IPS-18a (cell line): ENCODE results near the gene RIMS4.

Experiments used
- H3K27ac ChIP-seq: one replicate; pipeline ENCODE4 v1.5.1; 2013; ENCODE audit warnings: low read length
- H3K27me3 ChIP-seq: one replicate; pipeline ENCODE4 v1.6.1; 2013; ENCODE audit warnings: mild to moderate bottlenecking, low read length; ENCODE audit not compliant: control insufficient read depth, insufficient read depth
- H3K36me3 ChIP-seq: one replicate; pipeline ENCODE4 v1.6.1; 2013; ENCODE audit warnings: low read depth, low read length; ENCODE audit not compliant: control insufficient read depth
- H3K4me1 ChIP-seq: one replicate; pipeline ENCODE4 v1.6.1; 2013; ENCODE audit warnings: low read depth, low read length; ENCODE audit not compliant: control insufficient read depth
- H3K4me3 ChIP-seq: one replicate; pipeline ENCODE4 v1.5.1; 2013; ENCODE audit warnings: low read length
- H3K9ac ChIP-seq: one replicate; pipeline ENCODE4 v1.6.1; 2013; ENCODE audit warnings: mild to moderate bottlenecking, low read length, moderate library complexity
- H3K9me3 ChIP-seq: one replicate; pipeline ENCODE4 v1.6.1; 2013; ENCODE audit warnings: low read depth, low read length; ENCODE audit not compliant: control insufficient read depth

Gene RIMS4

GRCh38 chr20:44745598-44746366 is 64.6 kb downstream of the RIMS4 start, which contains the start of gene KCNK15:
KCNK15 (plus strand) TSS chr20:44745865; CDS start chr20:44745911, 46 bp downstream.
- Histone ChIP-seq H3K27me3 (peaks cover 46% of the 10 kb centered on the region), H3K4me3 (peak within 1 kb of the TSS; percentile 54), H3K27ac (no peak within 1 kb of the TSS), H3K4me1 (peaks cover 9% of the 10 kb centered on the region), H3K9ac (no peak within 1 kb of the TSS), H3K9me3 (no peaks in the 10 kb centered on the region), H3K36me3 (no peaks in the 10 kb centered on the region)

GRCh38 chr20:44745122-44745597 is 65.2 kb downstream of the RIMS4 start:
- no peaks in the 10 kb centered on the region for H3K36me3 ChIP-seq
- H3K27me3 ChIP-seq: peaks cover 46% of the 10 kb centered on the region
- no peak overlapping the region for H3K27ac ChIP-seq
- H3K4me3 ChIP-seq: no peak overlapping the region
- H3K4me1 ChIP-seq: peaks cover 9% of the 10 kb centered on the region
- no peaks in the 10 kb centered on the region for H3K9me3 ChIP-seq
- H3K9ac ChIP-seq: no peak overlapping the region

GRCh38 chr20:44743916-44744655 is 66.3 kb downstream of the RIMS4 start:
- no peak overlapping the region for H3K9ac ChIP-seq
- H3K4me1 ChIP-seq: peaks cover 9% of the 10 kb centered on the region
- H3K9me3 ChIP-seq: no peaks in the 10 kb centered on the region
- no peak overlapping the region for H3K4me3 ChIP-seq
- no peaks in the 10 kb centered on the region for H3K36me3 ChIP-seq
- no peak overlapping the region for H3K27ac ChIP-seq
- peaks cover 46% of the 10 kb centered on the region for H3K27me3 ChIP-seq

- Histone ChIP-seq H3K27me3 (peaks cover 46% of the 10 kb centered on the region), H3K27ac (no peak overlapping the region), H3K4me1 (peaks cover 9% of the 10 kb centered on the region), H3K9me3 (no peaks in the 10 kb centered on the region), H3K36me3 (no peaks in the 10 kb centered on the region), H3K4me3 (no peak overlapping the region), H3K9ac (no peak overlapping the region)
These were observed 67.2 kb downstream of the RIMS4 start for GRCh38 chr20:44743080-44743701.

- peaks cover 46% of the 10 kb centered on the region for H3K27me3 ChIP-seq
- H3K27ac ChIP-seq: no peak overlapping the region
- peaks cover 9% of the 10 kb centered on the region for H3K4me1 ChIP-seq
- no peak overlapping the region for H3K4me3 ChIP-seq
- no peaks in the 10 kb centered on the region for H3K36me3 ChIP-seq
- no peak overlapping the region for H3K9ac ChIP-seq
- H3K9me3 ChIP-seq: no peaks in the 10 kb centered on the region
These were observed 67.9 kb downstream of the RIMS4 start for GRCh38 chr20:44742304-44743079.

- H3K9ac ChIP-seq: no peak overlapping the region
- peaks cover 22% of the 10 kb centered on the region for H3K27me3 ChIP-seq
- no peaks in the 10 kb centered on the region for H3K9me3 ChIP-seq
- peaks cover 3% of the 10 kb centered on the region for H3K4me1 ChIP-seq
- no peak overlapping the region for H3K27ac ChIP-seq
- H3K4me3 ChIP-seq: no peak overlapping the region
- no peaks in the 10 kb centered on the region for H3K36me3 ChIP-seq
These were observed 70.4 kb downstream of the RIMS4 start for GRCh38 chr20:44739942-44740341.

- H3K9ac ChIP-seq: no peak overlapping the region
- H3K27me3 ChIP-seq: peaks cover 12% of the 10 kb centered on the region
- no peak overlapping the region for H3K27ac ChIP-seq
- peaks cover 3% of the 10 kb centered on the region for H3K4me1 ChIP-seq
- H3K4me3 ChIP-seq: no peak overlapping the region
- H3K36me3 ChIP-seq: no peaks in the 10 kb centered on the region
- no peaks in the 10 kb centered on the region for H3K9me3 ChIP-seq
These were observed 71.4 kb downstream of the RIMS4 start for GRCh38 chr20:44738813-44739477.

GRCh38 chr20:44737116-44737515 is 73.2 kb downstream of the RIMS4 start:
- Histone ChIP-seq H3K4me1 (peaks cover 3% of the 10 kb centered on the region), H3K36me3 (no peaks in the 10 kb centered on the region)

GRCh38 chr20:44736170-44737021 is 74.0 kb downstream of the RIMS4 start:
- H3K9ac ChIP-seq: no peak overlapping the region
- no peak overlapping the region for H3K27ac ChIP-seq
- peaks cover 3% of the 10 kb centered on the region for H3K4me1 ChIP-seq
- no peaks in the 10 kb centered on the region for H3K9me3 ChIP-seq
- H3K36me3 ChIP-seq: no peaks in the 10 kb centered on the region
- H3K27me3 ChIP-seq: no peaks in the 10 kb centered on the region
- no peak overlapping the region for H3K4me3 ChIP-seq

More at GRCh38 chr20:44737116-44737515, 73.2 kb downstream of the RIMS4 start:
- Histone ChIP-seq H3K9ac (no peak overlapping the region), H3K27ac (no peak overlapping the region), H3K27me3 (no peaks in the 10 kb centered on the region), H3K9me3 (no peaks in the 10 kb centered on the region), H3K4me3 (no peak overlapping the region)

GRCh38 chr20:44735816-44736169 is 74.6 kb downstream of the RIMS4 start:
- Histone ChIP-seq H3K9me3 (no peaks in the 10 kb centered on the region), H3K27me3 (no peaks in the 10 kb centered on the region), H3K27ac (no peak overlapping the region), H3K4me3 (no peak overlapping the region), H3K9ac (no peak overlapping the region), H3K36me3 (no peaks in the 10 kb centered on the region), H3K4me1 (peaks cover 3% of the 10 kb centered on the region)
